ENCODE results near the gene TMEM256. TPM values are rescaled to one million over a fixed set of nuclear protein-coding genes. Genes with fewer than 3 reads are reported as not detected.

The TMEM256 gene
- total and polyA plus RNA-seq, 9 donors: 44.0 to 133 (median 85.2) TPM

DNA sequence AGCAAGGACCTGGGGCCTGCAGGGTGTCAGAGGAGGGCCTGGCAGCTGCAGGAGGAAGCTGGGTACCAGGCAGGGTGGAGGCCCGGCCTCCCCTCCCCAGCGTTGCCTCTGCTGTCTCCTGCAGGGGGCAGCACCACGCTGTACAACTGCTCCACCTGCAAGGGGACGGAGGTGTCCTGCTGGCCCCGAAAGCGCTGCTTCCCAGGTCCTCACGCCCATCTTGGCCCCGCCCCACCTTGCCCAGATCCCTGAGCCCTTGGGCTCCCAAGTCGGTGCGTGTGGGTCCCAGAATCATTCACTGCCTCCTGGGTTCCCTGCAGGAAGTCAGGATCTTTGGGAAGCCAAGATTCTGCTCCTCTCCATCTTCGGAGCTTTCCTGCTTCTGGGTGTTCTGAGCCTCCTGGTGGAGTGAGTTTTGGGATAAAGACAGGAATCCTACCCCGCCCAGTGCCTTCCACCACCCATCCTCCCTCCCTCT lies 47.8 kb downstream of the TMEM256 start:
- Histone ChIP-seq H3K27ac (no peak overlapping the region), H3K4me3 (no peak overlapping the region), H3K36me3 (no peaks in the 10 kb centered on the region), H3K9me3 (no peaks in the 10 kb centered on the region), H3K27me3 (no peaks in the 10 kb centered on the region), H3K4me1 (ENCODE audit: insufficient read depth) (peaks cover 10% of the 10 kb centered on the region)
- intact Hi-C loops (cut with DNase I): loop anchor here in 2 of 4 donors (10.0 kb wide), 3 partner anchors 79 to 209 kb away; partner anchors contain the start of genes FGF11 (in 2 of the 2), TMEM102 (in 2 of the 2), SENP3 (in 1 of the 2) and TNFSF13 (in 1 of the 2)
- WGBS, 3 donors: 11 to 13% (median 13%) methylated on average over 12 of the region's 12 CpGs
- DNase-seq: peak; percentile 68 to 82 (median 77)
- TF ChIP-seq, protein P1, sequence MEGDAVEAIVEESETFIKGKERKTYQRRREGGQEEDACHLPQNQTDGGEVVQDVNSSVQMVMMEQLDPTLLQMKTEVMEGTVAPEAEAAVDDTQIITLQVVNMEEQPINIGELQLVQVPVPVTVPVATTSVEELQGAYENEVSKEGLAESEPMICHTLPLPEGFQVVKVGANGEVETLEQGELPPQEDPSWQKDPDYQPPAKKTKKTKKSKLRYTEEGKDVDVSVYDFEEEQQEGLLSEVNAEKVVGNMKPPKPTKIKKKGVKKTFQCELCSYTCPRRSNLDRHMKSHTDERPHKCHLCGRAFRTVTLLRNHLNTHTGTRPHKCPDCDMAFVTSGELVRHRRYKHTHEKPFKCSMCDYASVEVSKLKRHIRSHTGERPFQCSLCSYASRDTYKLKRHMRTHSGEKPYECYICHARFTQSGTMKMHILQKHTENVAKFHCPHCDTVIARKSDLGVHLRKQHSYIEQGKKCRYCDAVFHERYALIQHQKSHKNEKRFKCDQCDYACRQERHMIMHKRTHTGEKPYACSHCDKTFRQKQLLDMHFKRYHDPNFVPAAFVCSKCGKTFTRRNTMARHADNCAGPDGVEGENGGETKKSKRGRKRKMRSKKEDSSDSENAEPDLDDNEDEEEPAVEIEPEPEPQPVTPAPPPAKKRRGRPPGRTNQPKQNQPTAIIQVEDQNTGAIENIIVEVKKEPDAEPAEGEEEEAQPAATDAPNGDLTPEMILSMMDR (IDR thresholded peaks at IDR 0.05): peak; percentile 47 to 74 (median 69)
- no peak for TF ChIP-seq POLR2A (IDR thresholded peaks at IDR 0.05)

DNA sequence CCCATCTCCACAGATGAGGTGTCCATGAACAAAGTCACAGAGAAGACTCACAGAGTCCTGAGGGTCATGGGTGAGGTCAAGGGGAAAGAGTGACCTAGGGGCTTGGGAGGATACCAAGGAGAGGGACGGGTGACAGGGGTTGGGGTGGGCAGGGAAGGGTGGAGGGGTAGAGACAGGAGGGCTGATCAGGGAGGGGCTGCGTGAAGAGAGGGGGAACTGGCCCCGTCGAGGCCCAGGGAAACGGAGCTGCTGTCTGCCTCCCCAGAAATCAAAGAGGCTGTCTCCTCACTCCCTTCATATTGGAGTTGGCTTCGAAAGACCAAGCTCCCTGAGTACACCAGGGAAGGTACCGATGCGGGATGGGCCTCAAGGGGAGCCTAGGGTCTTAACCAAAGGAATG lies 48.3 kb downstream of the TMEM256 start:
- Histone ChIP-seq H3K36me3 (no peaks in the 10 kb centered on the region), H3K4me3 (no peak overlapping the region), H3K27ac (no peak overlapping the region), H3K27me3 (no peaks in the 10 kb centered on the region), H3K4me1 (ENCODE audit: insufficient read depth) (peaks cover 10% of the 10 kb centered on the region), H3K9me3 (no peaks in the 10 kb centered on the region)
- 71 to 77% (median 77%) methylated on average over 8 of the region's 8 CpGs for WGBS, 3 donors
- intact Hi-C loops (cut with DNase I): loop anchor here in 3 of 4 donors (2.0 to 10.0 kb wide), 4 partner anchors 79 to 209 kb away; partner anchors contain the start of genes TMEM102 (in 3 of the 3), FGF11 (in 2 of the 3), SENP3 (in 1 of the 3) and TNFSF13 (in 1 of the 3)
- DNase-seq: no peak
- TF ChIP-seq, protein P1 (IDR thresholded peaks at IDR 0.05): no peak
- TF ChIP-seq EP300 (IDR thresholded peaks at IDR 0.05) (no peak), POLR2A (IDR thresholded peaks at IDR 0.05) (no peak)

GRCh38 chr17:7355053-7355452 lies 48.8 kb downstream of the TMEM256 start, which contains the start of gene TMEM95:
TSS of gene TMEM95 (plus strand) at chr17:7355156. CDS start at chr17:7355205, 49 bp downstream.
- 63 to 67% (median 67%) methylated on average over 10 of the region's 10 CpGs for WGBS, 3 donors
- H3K9me3 ChIP-seq: no peaks in the 10 kb centered on the region
- TF ChIP-seq EP300 (IDR thresholded peaks at IDR 0.05): no peak
- no peak for TF ChIP-seq POLR2A (IDR thresholded peaks at IDR 0.05)
- TF ChIP-seq, protein P1 (IDR thresholded peaks at IDR 0.05): no peak
- no peaks in the 10 kb centered on the region for H3K36me3 ChIP-seq
- no peaks in the 10 kb centered on the region for H3K27me3 ChIP-seq
- no peak within 1 kb of the TSS for H3K4me3 ChIP-seq
- peak in 4 of 5 donors; percentile 35 to 62 (median 52) for DNase-seq
- no peak within 1 kb of the TSS for H3K27ac ChIP-seq
- intact Hi-C loops (cut with DNase I): loop anchor here in 3 of 4 donors (2.0 to 10.0 kb wide), 4 partner anchors 80 to 210 kb away; partner anchors contain the start of genes TMEM102 (in 3 of the 3), FGF11 (in 2 of the 3), SENP3 (in 1 of the 3) and TNFSF13 (in 1 of the 3)
- peaks cover 10% of the 10 kb centered on the region for H3K4me1 ChIP-seq (ENCODE audit: insufficient read depth)

GRCh38 chr17:7354262-7354843 lies 49.5 kb downstream of the TMEM256 start:
- DNase-seq: peak in 2 of 5 donors; percentile 33 to 41

More at GRCh38 chr17:7354262-7354843, 49.5 kb downstream of the TMEM256 start:
- H3K9me3 ChIP-seq: no peaks in the 10 kb centered on the region
- H3K4me3 ChIP-seq: no peak overlapping the region
- TF ChIP-seq EP300 (IDR thresholded peaks at IDR 0.05) (no peak), POLR2A (IDR thresholded peaks at IDR 0.05) (no peak)
- TF ChIP-seq, protein P1 (IDR thresholded peaks at IDR 0.05): no peak
- no peak overlapping the region for H3K27ac ChIP-seq
- H3K27me3 ChIP-seq: no peaks in the 10 kb centered on the region
- 60 to 68% (median 64%) methylated on average over 9 of the region's 9 CpGs for WGBS, 3 donors
- H3K4me1 ChIP-seq (ENCODE audit: insufficient read depth): peaks cover 11% of the 10 kb centered on the region
- intact Hi-C loops (cut with DNase I): loop anchor here in 3 of 4 donors (2.0 to 10.0 kb wide), 5 partner anchors 80 to 210 kb away; partner anchors contain the start of genes TMEM102 (in 3 of the 3), FGF11 (in 2 of the 3), SENP3 (in 2 of the 3) and TNFSF13 (in 1 of the 3)
- no peaks in the 10 kb centered on the region for H3K36me3 ChIP-seq

Other genes with a start within 250 kb of the TMEM256 start
Only the 30 nearest of the 39 such genes appear.
- 10 to 100 TPM; 36.9 to 80.6 (median 61.3) TPM for gene DVL2, start 169.6 kb downstream of the TMEM256 start, total RNA-seq
- gene DVL2, start 169.6 kb downstream of the TMEM256 start, polyA plus RNA-seq: 10 to 100 TPM in 1 of 2 donors, 1 to 10 TPM in 1; 8.2 to 49.0 TPM
- gene PHF23, start 164.6 kb downstream of the TMEM256 start, total RNA-seq: 10 to 100 TPM; 19.4 to 57.7 (median 41.0) TPM
- gene PHF23, start 164.6 kb downstream of the TMEM256 start, polyA plus RNA-seq: 10 to 100 TPM; 23.3 to 42.5 TPM
- gene GABARAP, start 161.6 kb downstream of the TMEM256 start, total RNA-seq: 1,000 to 10,000 TPM in 1 of 7 donors, 100 to 1,000 TPM in 6; 526 to 1,303 (median 619) TPM
- 1,000 to 10,000 TPM in 1 of 2 donors, 100 to 1,000 TPM in 1; 763 to 1,518 TPM for gene GABARAP, start 161.6 kb downstream of the TMEM256 start, polyA plus RNA-seq
- 100 to 1,000 TPM in 5 of 7 donors, 10 to 100 TPM in 2; 42.3 to 136 (median 123) TPM for gene CTDNEP1, start 152.4 kb downstream of the TMEM256 start, total RNA-seq
- 100 to 1,000 TPM in 1 of 2 donors, 10 to 100 TPM in 1; 82.5 to 256 TPM for gene CTDNEP1, start 152.4 kb downstream of the TMEM256 start, polyA plus RNA-seq
- gene ELP5, start 151.9 kb downstream of the TMEM256 start, total RNA-seq: 10 to 100 TPM; 18.7 to 55.7 (median 40.6) TPM
- gene ELP5, start 151.9 kb downstream of the TMEM256 start, polyA plus RNA-seq: 10 to 100 TPM; 35.1 to 56.0 TPM
- gene CLDN7, start 141.6 kb downstream of the TMEM256 start, total RNA-seq: 100 to 1,000 TPM in 1 of 7 donors, 1 to 10 TPM in 4, under 1 TPM in 1, not detected in 1; 0.53 to 102 (median 6.3) TPM
- 1 to 10 TPM in 1 of 2 donors, under 1 TPM in 1; 0.27 to 1.1 TPM for gene CLDN7, start 141.6 kb downstream of the TMEM256 start, polyA plus RNA-seq
- 1 to 10 TPM in 6 of 7 donors, under 1 TPM in 1; 0.83 to 9.8 (median 2.3) TPM for gene SLC2A4, start 122.4 kb downstream of the TMEM256 start, total RNA-seq
- 1 to 10 TPM; 3.4 to 4.1 TPM for gene SLC2A4, start 122.4 kb downstream of the TMEM256 start, polyA plus RNA-seq
- 1 to 10 TPM in 2 of 7 donors, under 1 TPM in 2, not detected in 3; 0.30 to 1.8 (median 0.98) TPM for gene YBX2, start 109.5 kb downstream of the TMEM256 start, total RNA-seq
- gene YBX2, start 109.5 kb downstream of the TMEM256 start, polyA plus RNA-seq: under 1 TPM; 0.33 to 0.80 TPM
- 100 to 1,000 TPM in 5 of 7 donors, 10 to 100 TPM in 2; 55.9 to 302 (median 229) TPM for gene EIF5A, start 96.5 kb downstream of the TMEM256 start, total RNA-seq
- 100 to 1,000 TPM; 182 to 258 TPM for gene EIF5A, start 96.5 kb downstream of the TMEM256 start, polyA plus RNA-seq
- 10 to 100 TPM; 53.1 to 76.5 (median 59.3) TPM for gene GPS2, start 88.7 kb downstream of the TMEM256 start, total RNA-seq
- 100 to 1,000 TPM in 1 of 2 donors, 10 to 100 TPM in 1; 62.2 to 103 TPM for gene GPS2, start 88.7 kb downstream of the TMEM256 start, polyA plus RNA-seq
- 10 to 100 TPM; 11.2 to 48.0 (median 41.6) TPM for gene NEURL4, start 74.8 kb downstream of the TMEM256 start, total RNA-seq
- 10 to 100 TPM in 1 of 2 donors, 1 to 10 TPM in 1; 9.6 to 32.8 TPM for gene NEURL4, start 74.8 kb downstream of the TMEM256 start, polyA plus RNA-seq
- 1 to 10 TPM; 1.9 to 9.4 (median 5.5) TPM for gene ACAP1, start 67.6 kb downstream of the TMEM256 start, total RNA-seq
- 1 to 10 TPM; 2.2 to 5.8 TPM for gene ACAP1, start 67.6 kb downstream of the TMEM256 start, polyA plus RNA-seq
- 10 to 100 TPM in 5 of 7 donors, 1 to 10 TPM in 2; 5.1 to 12.9 (median 10.5) TPM for gene KCTD11, start 51.9 kb downstream of the TMEM256 start, total RNA-seq
- 10 to 100 TPM; 10.4 to 12.5 TPM for gene KCTD11, start 51.9 kb downstream of the TMEM256 start, polyA plus RNA-seq
- not detected for gene TMEM95, start 48.9 kb downstream of the TMEM256 start, total RNA-seq
- not detected for gene TMEM95, start 48.9 kb downstream of the TMEM256 start, polyA plus RNA-seq
- gene TNK1, start 23.0 kb downstream of the TMEM256 start, total RNA-seq: 1 to 10 TPM; 5.0 to 8.3 (median 6.4) TPM
- gene TNK1, start 23.0 kb downstream of the TMEM256 start, polyA plus RNA-seq: 1 to 10 TPM in 1 of 2 donors, under 1 TPM in 1; 0.85 to 3.6 TPM
- gene PLSCR3, start 9.6 kb downstream of the TMEM256 start, total RNA-seq: 10 to 100 TPM; 11.0 to 52.4 (median 33.8) TPM
- gene PLSCR3, start 9.6 kb downstream of the TMEM256 start, polyA plus RNA-seq: 10 to 100 TPM in 1 of 2 donors, 1 to 10 TPM in 1; 7.1 to 40.9 TPM
- 10 to 100 TPM; 11.4 to 76.2 (median 53.9) TPM for gene NLGN2, start 3.7 kb upstream of the TMEM256 start, total RNA-seq
- gene NLGN2, start 3.7 kb upstream of the TMEM256 start, polyA plus RNA-seq: 10 to 100 TPM; 16.9 to 30.2 TPM
- not detected for gene SPEM1, start 16.2 kb upstream of the TMEM256 start, total RNA-seq
- not detected for gene SPEM1, start 16.2 kb upstream of the TMEM256 start, polyA plus RNA-seq
- gene SPEM2, start 21.5 kb upstream of the TMEM256 start, total RNA-seq: not detected
- gene SPEM2, start 21.5 kb upstream of the TMEM256 start, polyA plus RNA-seq: not detected
- gene SPEM3, start 24.8 kb upstream of the TMEM256 start, total RNA-seq: not detected
- not detected for gene SPEM3, start 24.8 kb upstream of the TMEM256 start, polyA plus RNA-seq
- 1 to 10 TPM in 5 of 7 donors, under 1 TPM in 2; 0.43 to 8.3 (median 1.5) TPM for gene TMEM102, start 31.3 kb upstream of the TMEM256 start, total RNA-seq
- gene TMEM102, start 31.3 kb upstream of the TMEM256 start, polyA plus RNA-seq: 1 to 10 TPM in 1 of 2 donors, under 1 TPM in 1; 0.61 to 1.2 TPM
- 1 to 10 TPM in 2 of 7 donors, under 1 TPM in 5; 0.10 to 4.2 (median 0.61) TPM for gene FGF11, start 35.4 kb upstream of the TMEM256 start, total RNA-seq
- 1 to 10 TPM in 1 of 2 donors, under 1 TPM in 1; 0.25 to 5.1 TPM for gene FGF11, start 35.4 kb upstream of the TMEM256 start, polyA plus RNA-seq
- 10 to 100 TPM in 2 of 7 donors, 1 to 10 TPM in 5; 3.2 to 13.5 (median 7.6) TPM for gene CHRNB1, start 41.0 kb upstream of the TMEM256 start, total RNA-seq
- gene CHRNB1, start 41.0 kb upstream of the TMEM256 start, polyA plus RNA-seq: 1 to 10 TPM; 5.9 to 7.8 TPM
- gene ZBTB4, start 75.5 kb upstream of the TMEM256 start, total RNA-seq: 100 to 1,000 TPM in 3 of 7 donors, 10 to 100 TPM in 4; 39.3 to 123 (median 85.5) TPM
- 10 to 100 TPM; 53.8 to 84.5 TPM for gene ZBTB4, start 75.5 kb upstream of the TMEM256 start, polyA plus RNA-seq
- gene SLC35G6, start 77.3 kb upstream of the TMEM256 start, total RNA-seq: not detected
- gene SLC35G6, start 77.3 kb upstream of the TMEM256 start, polyA plus RNA-seq: not detected
- 100 to 1,000 TPM in 2 of 7 donors, 10 to 100 TPM in 5; 39.5 to 110 (median 88.2) TPM for gene POLR2A, start 80.3 kb upstream of the TMEM256 start, total RNA-seq
- gene POLR2A, start 80.3 kb upstream of the TMEM256 start, polyA plus RNA-seq: 10 to 100 TPM; 26.7 to 74.5 TPM
- 10 to 100 TPM; 37.3 to 78.3 (median 59.6) TPM for gene TNFSF12, start 145.0 kb upstream of the TMEM256 start, total RNA-seq
- gene TNFSF12, start 145.0 kb upstream of the TMEM256 start, polyA plus RNA-seq: 10 to 100 TPM; 26.6 to 70.1 TPM
- 10 to 100 TPM; 10.4 to 38.8 (median 21.7) TPM for gene TNFSF13, start 154.7 kb upstream of the TMEM256 start, total RNA-seq
- gene TNFSF13, start 154.7 kb upstream of the TMEM256 start, polyA plus RNA-seq: 10 to 100 TPM; 16.9 to 33.1 TPM
- 10 to 100 TPM; 31.2 to 44.2 (median 42.1) TPM for gene SENP3, start 157.8 kb upstream of the TMEM256 start, total RNA-seq
- gene SENP3, start 157.8 kb upstream of the TMEM256 start, polyA plus RNA-seq: 100 to 1,000 TPM in 1 of 2 donors, 10 to 100 TPM in 1; 45.6 to 104 TPM
- gene CD68, start 175.5 kb upstream of the TMEM256 start, total RNA-seq: 10 to 100 TPM in 5 of 7 donors, 1 to 10 TPM in 2; 5.2 to 72.0 (median 14.8) TPM
- 100 to 1,000 TPM in 1 of 2 donors, 10 to 100 TPM in 1; 22.2 to 132 TPM for gene CD68, start 175.5 kb upstream of the TMEM256 start, polyA plus RNA-seq

Data from ovary (tissue), 9 donors.